IMR-90 (cell line): ENCODE data around the gene S100A13. TPM values are rescaled to one million over a fixed set of nuclear protein-coding genes. Genes with fewer than 3 reads are reported as not detected.
A peak's percentile ranks its signal among the peaks of the same experiment; 100 is the strongest.

Experiments used
- ATAC-seq: fragments of 200-7000 bp; cut with Tn5 transposase; 2 replicates; pipeline ENCODE4 v1.9.1; 2020; ENCODE audit warnings: low read depth, mild to moderate bottlenecking, moderate library complexity
- BruUV-seq: library from RNA; stranded (reverse); fragments of 400-500 nt; replicated peaks from 2 replicates; lab custom pipeline; 2021; lab: Mats Ljungman, UMichigan
- CTCF ChIA-PET: fragments of 300-600 bp; formaldehyde crosslinking; extraction: SDS; loops from one replicate; lab custom pipeline; 2021; ENCODE audit warnings: antibody characterized with exemption; lab: Yijun Ruan, JAX
- POLR2A ChIA-PET: fragments of 300-600 bp; sonication (Branson Sonifier 250); formaldehyde crosslinking; loops from one replicate; lab custom pipeline; 2022; ENCODE audit warnings: antibody characterized with exemption; ENCODE audit not compliant: unreplicated experiment; lab: Charles Lee
- DNase-seq: peaks from one replicate; pipeline ENCODE4 v3.0.0; 2013
- H2AFZ ChIP-seq: replicated peaks from 2 replicates; pipeline ENCODE3; 2013; ENCODE audit warnings: low read length, mild to moderate bottlenecking; ENCODE audit not compliant: poor library complexity
- H2AK5ac ChIP-seq: 2 replicates; pipeline ENCODE4 v1.6.1; 2013; ENCODE audit warnings: low read depth, low read length, inconsistent platforms
- H2AK9ac ChIP-seq: replicated peaks from 2 replicates; pipeline ENCODE3; 2013; ENCODE audit warnings: mild to moderate bottlenecking, low read depth, low read length, moderate library complexity; ENCODE audit not compliant: poor library complexity
- H2BK120ac ChIP-seq: 2 replicates; pipeline ENCODE4 v1.6.1; 2013; ENCODE audit warnings: low read depth, low read length, inconsistent platforms
- H2BK15ac ChIP-seq: 3 replicates; pipeline ENCODE4 v1.6.1; 2013; ENCODE audit warnings: low read depth, low read length, inconsistent platforms
- H2BK20ac ChIP-seq: 2 replicates; pipeline ENCODE4 v1.6.1; 2013; ENCODE audit warnings: low read depth, mild to moderate bottlenecking, inconsistent platforms, low read length, moderate library complexity
- H2BK5ac ChIP-seq: 2 replicates; pipeline ENCODE4 v1.6.1; 2013; ENCODE audit warnings: mild to moderate bottlenecking, low read depth, low read length, inconsistent platforms; ENCODE audit not compliant: poor library complexity, severe bottlenecking
- H3K14ac ChIP-seq: replicated peaks from 2 replicates; pipeline ENCODE4 v1.6.1; 2013; ENCODE audit warnings: low read depth, low read length, inconsistent platforms
- H3K18ac ChIP-seq: 2 replicates; pipeline ENCODE4 v1.6.1; 2013; ENCODE audit warnings: low read depth, low read length, control low read depth
- H3K23ac ChIP-seq: 2 replicates; pipeline ENCODE4 v1.6.1; 2013; ENCODE audit warnings: low read depth, low read length, inconsistent platforms
- H3K27ac ChIP-seq: 2 replicates; pipeline ENCODE4 v1.5.1; 2013; ENCODE audit warnings: mild to moderate bottlenecking, control low read depth, low read length; ENCODE audit not compliant: insufficient read depth
- H3K27me3 ChIP-seq: 2 replicates; pipeline ENCODE4 v1.6.1; 2013; ENCODE audit warnings: low read length; ENCODE audit not compliant: control insufficient read depth, insufficient read depth
- H3K36me3 ChIP-seq: 2 replicates; pipeline ENCODE4 v1.6.1; 2013; ENCODE audit warnings: low read length, mixed read lengths; ENCODE audit not compliant: control insufficient read depth, insufficient read depth
- H3K4ac ChIP-seq: 2 replicates; pipeline ENCODE4 v1.6.1; 2013; ENCODE audit warnings: low read depth, low read length, inconsistent platforms
- H3K4me1 ChIP-seq: 2 replicates; pipeline ENCODE4 v1.6.1; 2013; ENCODE audit warnings: low read length, mixed read lengths; ENCODE audit not compliant: control insufficient read depth, insufficient read depth
- H3K4me2 ChIP-seq: 2 replicates; pipeline ENCODE4 v1.6.1; 2013; ENCODE audit warnings: low read depth, mild to moderate bottlenecking, control low read depth, low read length, moderate library complexity
- H3K4me3 ChIP-seq: 2 replicates; pipeline ENCODE4 v1.5.1; 2013; ENCODE audit warnings: low read depth, mild to moderate bottlenecking, control low read depth, low read length, moderate library complexity; ENCODE audit not compliant: insufficient read depth
- H3K56ac ChIP-seq: 2 replicates; pipeline ENCODE4 v1.6.1; 2013; ENCODE audit warnings: low read length, inconsistent platforms; ENCODE audit not compliant: insufficient read depth; ENCODE audit errors: extremely low read depth
- H3K79me1 ChIP-seq, 2 experiments: 2 replicates each; pipeline ENCODE4 v1.6.1; 2013; ENCODE audit warnings: low read length in 2 of 2, inconsistent platforms in 1 of 2, low read depth in 1 of 2
- H3K9ac ChIP-seq: 2 replicates; pipeline ENCODE4 v1.6.1; 2013; ENCODE audit warnings: low read depth, low read length, control low read depth
- H3K9me1 ChIP-seq: 2 replicates; pipeline ENCODE4 v1.6.1; 2013; ENCODE audit warnings: low read length, inconsistent platforms; ENCODE audit not compliant: insufficient read depth
- H3K9me3 ChIP-seq: 2 replicates; pipeline ENCODE4 v1.6.1; 2013; ENCODE audit warnings: low read length; ENCODE audit not compliant: control insufficient read depth, insufficient read depth
- H4K20me1 ChIP-seq: 2 replicates; pipeline ENCODE4 v1.6.1; 2013; ENCODE audit warnings: low read length, inconsistent platforms; ENCODE audit not compliant: insufficient read depth
- H4K5ac ChIP-seq: 2 replicates; pipeline ENCODE4 v1.6.1; 2013; ENCODE audit warnings: mild to moderate bottlenecking, low read depth, low read length, control low read depth
- H4K8ac ChIP-seq, 2 experiments: 2 replicates each; pipeline ENCODE4 v1.6.1; 2013; ENCODE audit warnings: low read depth in 2 of 2, low read length in 2 of 2, control low read depth in 1 of 2, inconsistent platforms in 1 of 2
- H4K91ac ChIP-seq: 2 replicates; pipeline ENCODE4 v1.6.1; 2013; ENCODE audit warnings: low read depth, low read length, inconsistent platforms; ENCODE audit not compliant: insufficient read depth
- BHLHE40 ChIP-seq: fragments of 150-350 bp; IDR thresholded peaks from 2 replicates; pipeline ENCODE4 v1.6.1; 2016; ENCODE audit warnings: mild to moderate bottlenecking, low read depth, low read length
- CHD1 ChIP-seq: IDR thresholded peaks from 2 replicates; pipeline ENCODE4 v1.6.1; 2012; ENCODE audit warnings: low read depth, low read length, improper control_type of control experiment
- ELK1 ChIP-seq: fragments of 150-350 bp; IDR thresholded peaks from 2 replicates; pipeline ENCODE4 v1.6.1; 2016; ENCODE audit warnings: low read depth, mild to moderate bottlenecking, low read length, moderate library complexity, borderline replicate concordance
- FOS ChIP-seq: fragments of 150-350 bp; IDR thresholded peaks from 2 replicates; pipeline ENCODE4 v1.6.1; 2016; ENCODE audit warnings: low read depth, low read length
- MAFK ChIP-seq: IDR thresholded peaks from 2 replicates; pipeline ENCODE4 v1.6.1; 2012; ENCODE audit warnings: low read depth, low read length, improper control_type of control experiment
- MAZ ChIP-seq: IDR thresholded peaks from 2 replicates; pipeline ENCODE4 v1.6.1; 2012; ENCODE audit warnings: low read depth, mild to moderate bottlenecking, low read length, improper control_type of control experiment, moderate library complexity, borderline replicate concordance
- MXI1 ChIP-seq: IDR thresholded peaks from 2 replicates; pipeline ENCODE4 v1.6.1; 2012; ENCODE audit warnings: low read depth, mild to moderate bottlenecking, low read length, moderate library complexity, borderline replicate concordance
- NFE2L2 ChIP-seq: fragments of 150-350 bp; IDR thresholded peaks from 2 replicates; pipeline ENCODE4 v1.6.1; 2016; ENCODE audit warnings: low read depth, mild to moderate bottlenecking, low read length
- RAD21 ChIP-seq: IDR thresholded peaks from 2 replicates; pipeline ENCODE4 v1.6.1; 2012; ENCODE audit warnings: low read length, improper control_type of control experiment
- SMC3 ChIP-seq: fragments of 150-350 bp; IDR thresholded peaks from 2 replicates; pipeline ENCODE4 v1.6.1; 2016; ENCODE audit warnings: low read depth, mild to moderate bottlenecking, antibody characterized with exemption, low read length, moderate library complexity
- WGBS, 2 experiments: methylation state at CpG; one replicate each; pipeline versions ENCODE4 v1.1.5 to v1.1.7; 2013; ENCODE audit warnings: missing lambda C conversion rate in 2 of 2; ENCODE audit not compliant: insufficient read length in 1 of 2; ENCODE audit errors: extremely low coverage in 2 of 2; 5-methylcytosine and 5-hydroxymethylcytosine counted together
- dilution Hi-C: fragments of 300-500 bp; cut with HindIII; formaldehyde crosslinking; loops from one replicate; pipeline ENCODE4 v1.14.3; 2018; ENCODE audit warnings: low sequenced_read_pairs; ENCODE audit not compliant: unreplicated experiment
- in situ Hi-C: fragments of 300-500 bp; cut with MboI; formaldehyde crosslinking; loops from 3 replicates; pipeline ENCODE4 v1.14.3; 2019; ENCODE audit warnings: low sequenced_read_pairs, inconsistent platforms, mixed read lengths
- intact Hi-C: fragments of 100-400 bp; cut with micrococcal nuclease; formaldehyde crosslinking; loops from 2 replicates; pipeline ENCODE4 v1.10.0; 2022
- polyA plus RNA-seq, 3 experiments: library from polyadenylated mRNA; depleted of rRNA; stranded (reverse); fragments of >200 nt; gene quantifications; 2 replicates each; pipeline ENCODE4 v1.2.3, GENCODE V29; 2012; ENCODE audit warnings: low replicate concordance in 1 of 3
- total RNA-seq: library from RNA; depleted of rRNA; stranded (reverse); fragments of >200 nt; gene quantifications from 2 replicates; pipeline ENCODE4 v1.2.3, GENCODE V29; 2012
- TF ChIP-seq, protein P1 (sequence below): fragments of 150-350 bp; IDR thresholded peaks from 2 replicates; pipeline ENCODE4 v1.6.1; 2017; ENCODE audit warnings: mild to moderate bottlenecking, antibody characterized with exemption, low read length, low read depth
- TF ChIP-seq, protein P2 (sequence below): conservative IDR thresholded peaks from 2 replicates; pipeline ENCODE4 v1.5.1; 2012; ENCODE audit warnings: mild to moderate bottlenecking, low read depth, low read length, improper control_type of control experiment

S100A13 gene
- total and polyA plus RNA-seq, 2 of the 4 experiments (the other 2 are of a cell fraction), result 122 to 468 TPM

DNA sequence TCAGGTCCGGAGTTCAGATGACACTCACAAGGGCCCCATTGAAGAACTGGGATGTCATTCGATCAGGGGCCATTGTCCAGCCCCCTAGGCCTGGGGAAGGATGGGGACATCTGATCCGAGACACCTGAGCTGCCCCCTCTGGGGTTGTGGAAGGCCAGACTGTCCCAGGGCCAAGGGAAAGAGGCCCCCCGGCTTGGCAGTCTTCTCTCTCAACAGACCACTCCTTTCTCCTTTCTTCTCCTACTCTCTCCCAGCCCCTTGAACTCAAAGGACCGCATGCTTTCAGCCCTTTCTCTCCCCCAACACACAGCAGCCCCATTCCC, 2.0 kb upstream of the S100A13 start:
- dilution Hi-C loops (no loop called here), intact Hi-C loops (loop anchor here (5.0 kb wide), 1 partner anchor 97 kb away; no protein-coding TSS in a partner anchor), in situ Hi-C loops (no loop called here)
- POLR2A ChIA-PET, result interaction anchor here (0.6 kb wide), 1 partner anchor 61 kb away, joined by 4 read pairs; no protein-coding TSS in a partner anchor
- peak overlapping the region; percentile 22; the same call in 1 of the 3 replicates for H2BK15ac ChIP-seq
- no TSS peak for BruUV-seq
- no peak for TF ChIP-seq FOS
- TF ChIP-seq MAFK, result no peak
- TF ChIP-seq, protein P1, sequence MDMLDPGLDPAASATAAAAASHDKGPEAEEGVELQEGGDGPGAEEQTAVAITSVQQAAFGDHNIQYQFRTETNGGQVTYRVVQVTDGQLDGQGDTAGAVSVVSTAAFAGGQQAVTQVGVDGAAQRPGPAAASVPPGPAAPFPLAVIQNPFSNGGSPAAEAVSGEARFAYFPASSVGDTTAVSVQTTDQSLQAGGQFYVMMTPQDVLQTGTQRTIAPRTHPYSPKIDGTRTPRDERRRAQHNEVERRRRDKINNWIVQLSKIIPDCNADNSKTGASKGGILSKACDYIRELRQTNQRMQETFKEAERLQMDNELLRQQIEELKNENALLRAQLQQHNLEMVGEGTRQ, result no peak
- TF ChIP-seq MXI1, result no peak
- no peak for TF ChIP-seq RAD21
- TF ChIP-seq, protein P2, sequence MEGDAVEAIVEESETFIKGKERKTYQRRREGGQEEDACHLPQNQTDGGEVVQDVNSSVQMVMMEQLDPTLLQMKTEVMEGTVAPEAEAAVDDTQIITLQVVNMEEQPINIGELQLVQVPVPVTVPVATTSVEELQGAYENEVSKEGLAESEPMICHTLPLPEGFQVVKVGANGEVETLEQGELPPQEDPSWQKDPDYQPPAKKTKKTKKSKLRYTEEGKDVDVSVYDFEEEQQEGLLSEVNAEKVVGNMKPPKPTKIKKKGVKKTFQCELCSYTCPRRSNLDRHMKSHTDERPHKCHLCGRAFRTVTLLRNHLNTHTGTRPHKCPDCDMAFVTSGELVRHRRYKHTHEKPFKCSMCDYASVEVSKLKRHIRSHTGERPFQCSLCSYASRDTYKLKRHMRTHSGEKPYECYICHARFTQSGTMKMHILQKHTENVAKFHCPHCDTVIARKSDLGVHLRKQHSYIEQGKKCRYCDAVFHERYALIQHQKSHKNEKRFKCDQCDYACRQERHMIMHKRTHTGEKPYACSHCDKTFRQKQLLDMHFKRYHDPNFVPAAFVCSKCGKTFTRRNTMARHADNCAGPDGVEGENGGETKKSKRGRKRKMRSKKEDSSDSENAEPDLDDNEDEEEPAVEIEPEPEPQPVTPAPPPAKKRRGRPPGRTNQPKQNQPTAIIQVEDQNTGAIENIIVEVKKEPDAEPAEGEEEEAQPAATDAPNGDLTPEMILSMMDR, result no peak
- no peak for TF ChIP-seq ELK1
- no peak for TF ChIP-seq SMC3
- no peak for TF ChIP-seq MAZ
- no peak for TF ChIP-seq NFE2L2
- TF ChIP-seq BHLHE40, result no peak
- TF ChIP-seq CHD1, result no peak
- CTCF ChIA-PET, result interaction anchor here (0.9 kb wide), 1 partner anchor 119 kb away, joined by 3 read pairs; no protein-coding TSS in a partner anchor
- H3K14ac ChIP-seq, result no peak overlapping the region
- peak overlapping the region; percentile 32 for H2AK5ac ChIP-seq
- peaks cover 24% of the 10 kb centered on the region for H3K9me1 ChIP-seq
- H3K18ac ChIP-seq, result no peak overlapping the region
- peaks cover 16% of the 10 kb centered on the region for H3K4me1 ChIP-seq
- peaks cover 4% of the 10 kb centered on the region; the same call in 1 of the 2 replicates for H4K20me1 ChIP-seq
- H2BK120ac ChIP-seq, result no peak overlapping the region
- no peak overlapping the region for H3K23ac ChIP-seq
- H4K91ac ChIP-seq, result peak overlapping the region; percentile 27; the same call in 1 of the 2 replicates
- ATAC-seq (no peak), DNase-seq (no peak)
- H2AK9ac ChIP-seq, result peak overlapping the region; percentile 71
- H3K4me3 ChIP-seq, result no peak overlapping the region
- no peak overlapping the region for H4K8ac ChIP-seq
- H4K5ac ChIP-seq, result no peak overlapping the region
- H3K4ac ChIP-seq, result 0 out of 2 replicates have a peak overlapping the region, but pooled peaks have one; percentile 28
- H3K9ac ChIP-seq, result no peak overlapping the region
- H2AFZ ChIP-seq, result no peak overlapping the region
- H3K27ac ChIP-seq, result no peak overlapping the region
- 0 out of 2 replicates have a peak, but pooled peaks cover 5% of the 10 kb centered on the region for H3K36me3 ChIP-seq
- no peak overlapping the region for H2BK5ac ChIP-seq
- H3K27me3 ChIP-seq, result no peaks in the 10 kb centered on the region
- WGBS, 2 experiments, result no CpG with 5 or more reads among the region's 5 CpGs
- H3K4me2 ChIP-seq, result no peak overlapping the region
- H3K56ac ChIP-seq, result no peak overlapping the region
- H3K9me3 ChIP-seq, result no peaks in the 10 kb centered on the region
- H2BK20ac ChIP-seq, result no peak overlapping the region
- H3K79me1 ChIP-seq, result peaks cover 20 to 34% of the 10 kb centered on the region in 2 experiments
